HG03571 (cell line): Measurements from ENCODE around the gene CEBPB.
"Not testable (repeated sequence)": the region's sequence is repeated elsewhere in the genome, so short reads cannot be mapped to it uniquely, and the experiment has no call there.

Source experiments
- ATAC-seq: cut with Tn5 transposase; IDR thresholded peaks from one replicate; pipeline ENCODE4 v1.9.1; 2021; ENCODE audit not compliant: unreplicated experiment

The CEBPB gene

DNA sequence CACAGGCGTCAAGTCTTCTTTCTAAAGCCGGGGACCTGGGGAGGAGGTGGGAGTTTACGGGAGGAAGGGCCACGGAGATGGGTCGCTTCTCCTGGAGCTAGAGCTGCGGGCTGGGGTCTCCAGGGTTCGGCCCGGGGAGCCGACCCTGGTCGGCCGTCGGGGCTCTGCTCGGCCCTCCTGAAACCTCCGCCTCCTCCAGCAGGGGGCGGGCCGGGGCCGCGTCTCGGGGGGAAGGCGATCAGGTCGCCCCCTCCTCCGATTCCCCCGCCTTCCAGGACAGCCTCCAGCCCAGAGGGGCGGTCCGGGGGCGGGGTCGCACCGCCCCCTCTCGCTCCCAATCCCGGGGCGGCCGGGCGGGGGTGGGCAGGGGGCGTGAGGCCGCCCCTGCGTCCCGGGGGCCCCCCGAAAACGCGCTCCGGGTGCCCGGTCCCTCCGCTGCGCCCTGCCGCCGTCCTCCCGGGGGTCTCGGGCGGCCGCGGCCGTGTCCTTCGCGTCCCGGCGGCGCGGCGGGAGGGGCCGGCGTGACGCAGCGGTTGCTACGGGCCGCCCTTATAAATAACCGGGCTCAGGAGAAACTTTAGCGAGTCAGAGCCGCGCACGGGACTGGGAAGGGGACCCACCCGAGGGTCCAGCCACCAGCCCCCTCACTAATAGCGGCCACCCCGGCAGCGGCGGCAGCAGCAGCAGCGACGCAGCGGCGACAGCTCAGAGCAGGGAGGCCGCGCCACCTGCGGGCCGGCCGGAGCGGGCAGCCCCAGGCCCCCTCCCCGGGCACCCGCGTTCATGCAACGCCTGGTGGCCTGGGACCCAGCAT, at the start of gene CEBPB:
Gene CEBPB, plus strand, starts transcription at position 580 of the 814 bp plus-strand sequence. Its CDS starts 204 bp downstream, at position 784.
- peak; percentile 34 for ATAC-seq

- ATAC-seq = no peak
These were observed 49.5 kb upstream of the CEBPB start for GRCh38 chr20:50141018-50141675.

- ATAC-seq = no peak
These were observed 48.6 kb upstream of the CEBPB start for GRCh38 chr20:50141811-50142561.

GRCh38 chr20:50142812-50143211, 47.8 kb upstream of the CEBPB start:
- ATAC-seq = no peak

DNA sequence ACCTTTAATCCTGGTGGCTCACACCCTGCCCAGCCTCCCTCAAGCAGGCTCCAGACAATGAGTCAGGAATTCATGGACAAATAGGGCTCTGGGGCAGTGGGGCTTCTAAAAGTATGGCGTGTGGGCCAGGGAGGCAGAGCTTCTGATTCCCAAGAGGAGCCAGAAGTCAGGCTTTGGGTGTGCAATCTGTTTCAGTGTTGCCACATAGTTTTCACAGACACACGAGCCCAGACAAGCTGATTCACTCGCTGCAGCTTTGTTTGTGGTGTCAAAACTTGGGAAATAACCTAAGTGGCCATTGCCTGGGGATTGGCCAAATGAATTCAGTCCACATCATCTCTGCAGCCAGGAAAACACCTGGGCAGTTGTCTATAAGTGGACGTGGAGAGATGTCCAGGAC, 46.3 kb upstream of the CEBPB start:
- ATAC-seq = no peak

- ATAC-seq = no peak
These were observed 45.1 kb upstream of the CEBPB start for GRCh38 chr20:50145566-50145965.

GRCh38 chr20:50146214-50146613, 44.4 kb upstream of the CEBPB start:
- no peak for ATAC-seq

DNA sequence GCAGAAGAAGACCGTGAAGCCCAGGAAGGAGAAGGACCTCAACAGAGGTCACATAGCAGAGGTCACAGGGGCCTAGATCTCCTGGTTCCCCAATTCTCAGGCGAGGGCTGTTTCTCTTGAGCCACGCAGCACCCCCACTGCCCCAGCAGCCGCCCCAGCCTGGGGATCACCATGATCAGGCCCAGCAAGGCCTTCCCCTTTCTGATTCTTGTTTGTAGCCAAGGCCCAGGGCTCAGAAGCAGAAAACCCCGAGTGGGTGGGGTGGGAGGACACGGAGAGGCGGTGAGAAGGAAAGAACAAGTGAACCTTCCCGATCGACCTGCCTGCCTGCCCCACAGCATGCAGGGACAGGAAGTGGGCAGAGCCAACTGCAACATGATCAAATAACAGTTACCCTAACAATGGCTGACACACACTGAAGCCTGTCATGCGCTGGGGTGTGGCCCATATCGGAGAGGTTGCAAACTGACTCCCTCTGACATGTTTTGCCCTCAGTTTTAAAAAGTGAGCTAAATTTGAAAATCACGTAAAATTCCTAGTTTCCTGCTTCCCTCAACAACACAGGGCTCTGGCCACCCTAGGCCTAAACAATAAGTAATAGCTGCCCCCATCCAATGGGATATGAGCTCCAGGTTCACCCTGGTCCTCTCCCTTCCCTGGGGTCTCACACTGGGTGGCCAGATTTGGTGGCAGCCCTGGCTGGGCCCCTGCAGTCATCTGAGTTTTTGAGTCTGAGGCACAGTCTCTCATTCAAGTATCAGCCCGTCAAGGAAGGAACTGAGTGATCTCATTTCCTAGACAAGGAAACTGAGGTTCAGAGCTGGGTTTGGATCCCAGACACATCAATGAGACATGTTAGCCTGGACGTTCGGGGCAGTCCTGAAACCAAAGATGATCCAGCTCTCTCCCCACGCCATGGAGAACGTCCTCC, 43.6 kb upstream of the CEBPB start:
- peak; percentile 76 for ATAC-seq

DNA sequence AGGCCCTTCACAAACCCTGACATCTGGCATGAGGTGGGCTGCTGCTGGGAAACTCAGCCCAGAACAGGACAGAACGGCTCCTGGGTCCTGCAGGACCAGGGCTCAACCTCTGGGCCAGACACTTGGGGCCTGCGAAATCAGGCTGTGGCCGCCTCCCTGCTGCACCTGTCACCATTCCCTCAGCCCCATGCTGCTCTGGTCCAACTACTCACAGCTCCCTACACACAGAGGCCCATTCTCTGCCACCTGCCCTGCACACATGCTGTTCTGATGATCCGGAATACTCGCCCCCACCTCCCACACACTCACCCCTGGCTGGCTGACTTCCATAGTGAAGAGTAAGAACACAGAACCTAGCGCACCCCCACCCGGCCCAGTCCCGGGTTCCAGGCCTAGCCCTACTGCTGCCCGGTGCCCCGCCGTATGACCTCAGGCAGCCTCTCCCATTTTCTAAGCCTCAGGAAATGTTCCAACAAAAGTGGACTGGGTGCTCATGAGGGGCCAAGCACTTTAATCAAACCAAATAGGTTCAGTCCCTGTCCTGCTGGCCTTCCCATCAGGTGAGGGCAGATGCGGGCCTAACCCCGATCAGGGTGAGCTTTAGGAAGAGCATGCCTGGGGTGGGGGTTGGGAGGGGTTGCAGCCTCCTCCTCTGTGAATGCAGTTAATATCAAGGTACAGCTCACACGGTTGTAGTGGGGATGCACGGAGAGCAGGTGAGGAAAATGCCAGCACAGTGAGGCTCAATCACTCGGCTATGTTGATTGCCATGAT, 41.0 kb upstream of the CEBPB start:
- no peak for ATAC-seq

GRCh38 chr20:50151034-50151743, 39.4 kb upstream of the CEBPB start:
- no peak for ATAC-seq

GRCh38 chr20:50152394-50153152, 38.1 kb upstream of the CEBPB start:
- no peak for ATAC-seq

GRCh38 chr20:50153153-50153499, 37.5 kb upstream of the CEBPB start:
- ATAC-seq = no peak

GRCh38 chr20:50153500-50154377, 36.9 kb upstream of the CEBPB start, which contains the start of gene PEDS1:
TSS of gene PEDS1 (minus strand) at chr20:50153723. CDS start at chr20:50153637, 86 bp downstream.
- peak; percentile 83 for ATAC-seq

- not testable (repeated sequence) for ATAC-seq
These were observed 29.1 kb upstream of the CEBPB start for GRCh38 chr20:50161494-50161893.

- no peak for ATAC-seq
These were observed 26.9 kb upstream of the CEBPB start for GRCh38 chr20:50163570-50164317.

DNA sequence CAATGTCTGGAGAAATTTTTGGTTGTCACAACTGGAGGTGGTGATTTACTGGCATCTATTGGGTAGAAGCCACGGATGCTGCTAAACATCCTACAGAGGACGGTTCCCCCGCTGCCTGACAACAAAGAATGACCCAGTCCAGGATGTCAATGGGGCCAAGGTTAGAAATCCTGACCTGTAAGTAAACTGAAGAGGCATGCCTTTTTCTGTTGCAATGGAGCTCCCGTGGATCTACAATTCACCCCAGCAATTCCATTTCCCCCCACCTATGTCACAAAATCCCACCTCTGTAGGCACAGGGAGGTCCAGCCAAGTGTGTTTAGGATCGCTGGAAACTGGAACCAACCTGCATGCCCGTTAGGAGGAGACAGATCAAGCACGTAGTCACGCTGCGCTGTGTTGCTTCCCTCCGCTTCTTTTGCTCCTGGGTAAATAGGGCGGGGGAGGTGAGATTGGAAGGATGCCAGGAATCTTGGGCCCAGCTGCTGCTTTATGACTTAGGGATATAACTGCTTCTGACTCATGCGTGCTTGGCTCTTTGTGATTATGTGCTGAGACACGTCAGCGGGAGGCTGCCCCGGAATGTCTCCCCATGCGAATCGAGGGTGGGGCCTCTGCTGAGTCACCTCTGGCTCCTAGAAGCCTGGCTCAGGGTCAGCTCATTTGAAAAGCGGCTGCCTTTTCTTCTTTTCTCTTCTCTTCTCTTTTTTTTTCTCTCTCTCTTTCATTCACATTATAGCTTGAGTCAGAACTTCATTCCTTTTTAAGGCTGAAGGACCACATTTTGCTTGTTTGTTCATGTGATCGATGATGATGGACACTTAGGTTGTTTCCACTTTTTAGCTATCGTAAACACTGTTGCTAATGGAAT, 24.7 kb upstream of the CEBPB start:
- peak; percentile 86 for ATAC-seq
